ENCODE measurements around the gene REXO5. TPM values are rescaled to one million over a fixed set of nuclear protein-coding genes. Genes with fewer than 3 reads are reported as not detected.

The REXO5 gene
- total and polyA plus RNA-seq, 9 of the 15 experiments (the other 6 are each of a cell fraction or from before 2014, with no cell fraction given) = 10.5 to 45.1 (median 25.4) TPM

GRCh38 chr16:20880867-20881502 lies 74.7 kb downstream of the REXO5 start:
- H3K4me1 ChIP-seq (replicated peaks in 1 of 2; ENCODE audit: control insufficient read depth in 2 of 2, insufficient read depth in 2 of 2, low read length in 2 of 2) = peaks cover 0 to 1% of the 10 kb centered on the region in 2 experiments; a peak in 2 of 5 replicates
- BruUV-seq (replicated peaks) = no TSS peak
- CTCF ChIA-PET (ENCODE audit: low intra/inter-chr PET ratio) = no interaction called here

More at GRCh38 chr16:20880867-20881502, 74.7 kb downstream of the REXO5 start:
- H2AFZ ChIP-seq (ENCODE audit: low read depth, low read length) = no peak overlapping the region
- no peaks in the 10 kb centered on the region for H4K20me1 ChIP-seq (replicated peaks; ENCODE audit: control insufficient read depth, insufficient read depth, low read length)
- intact Hi-C loops (cut with micrococcal nuclease) = no loop called here
- H3K9me3 ChIP-seq (replicated peaks; ENCODE audit: control insufficient read depth, insufficient read depth, low read depth, low read length) = no peaks in the 10 kb centered on the region
- FAIRE-seq (no peak), DNase-seq (ENCODE audit: extremely low read depth in 1 of 4, low spot score in 3 of 4) (no peak), ATAC-seq (no peak)
- in situ Hi-C loops (cut with MboI) = no loop called here
- no peak overlapping the region for H3K4me2 ChIP-seq (ENCODE audit: insufficient read depth, low read length)
- H3K27me3 ChIP-seq (ENCODE audit: control insufficient read depth in 2 of 2, insufficient read depth in 2 of 2, low read length in 2 of 2) = no peaks in the 10 kb centered on the region
- no peak overlapping the region for H3K9ac ChIP-seq (ENCODE audit: insufficient read depth in 1 of 2, low read depth in 2 of 2, low read length in 2 of 2)
- WGBS (ENCODE audit: insufficient coverage, low coverage, missing lambda C conversion rate) = 61% methylated on average over 3 of the region's 3 CpGs
- no peaks in the 10 kb centered on the region for H3K36me3 ChIP-seq (ENCODE audit: control insufficient read depth, insufficient read depth, low read length)
- no peaks in the 10 kb centered on the region for H3K79me2 ChIP-seq (ENCODE audit: control insufficient read depth, insufficient read depth, low read length)
- H3K27ac ChIP-seq (ENCODE audit: extremely low read depth, low read depth, low read length) = no peak overlapping the region
- TF ChIP-seq ZBTB11 (CRISPR knock-in tag; IDR thresholded peaks at IDR 0.05) (no peak), ZNF318 (IDR thresholded peaks at IDR 0.05; ENCODE audit: borderline replicate concordance in 1 of 2, low read depth in 1 of 2) (no peak), ZNF124 (CRISPR knock-in tag; IDR thresholded peaks at IDR 0.05) (no peak), TCFL5 (CRISPR knock-in tag; conservative IDR thresholded peaks at IDR 0.05) (no peak), RFX5 (IDR thresholded peaks at IDR 0.05; ENCODE audit: low read depth, low read length) (no peak), ZSCAN32 (CRISPR knock-in tag; IDR thresholded peaks at IDR 0.05) (no peak), PTBP1 (IDR thresholded peaks at IDR 0.05; ENCODE audit: low read depth, low read length) (no peak), CBX5 (IDR thresholded peaks at IDR 0.05; ENCODE audit: borderline replicate concordance, low read depth) (no peak)
- H3K4me3 ChIP-seq = no peak overlapping the region
- H3K9me1 ChIP-seq (ENCODE audit: control insufficient read depth, insufficient read depth, low read length) = no peaks in the 10 kb centered on the region
- POLR2A ChIA-PET = interaction anchor here (0.6 to 1.7 kb wide), 4 partner anchors 9 to 33 kb away, joined by 3 to 5 read pairs (median 4); no protein-coding TSS in a partner anchor
